Inflammatory macrophage (primary cell): Measurements from ENCODE around the gene MAEA.
"Not testable (repeated sequence)": the region's sequence is repeated elsewhere in the genome, so short reads cannot be mapped to it uniquely, and the experiment has no call there.

Experiments used
- DNase-seq, 2 donors: peaks; one replicate each; pipeline ENCODE4 v3.0.0-alpha.2; 2020 to 2022

The MAEA gene

GRCh38 chr4:1279253-1279652 is 10.4 kb upstream of the MAEA start:
- DNase-seq = no peak

- DNase-seq = no peak
These were observed 6.0 kb upstream of the MAEA start for GRCh38 chr4:1283711-1284110.

GRCh38 chr4:1285151-1285789 is 4.4 kb upstream of the MAEA start:
- no peak for DNase-seq

GRCh38 chr4:1285790-1286553 is 3.7 kb upstream of the MAEA start:
- DNase-seq = peak; percentile 45 to 55

GRCh38 chr4:1288786-1289185 is 905 bp upstream of the MAEA start:
- no peak for DNase-seq

GRCh38 chr4:1290165-1290977 is 680 bp downstream of the MAEA start:
- DNase-seq = peak; percentile 3 to 38

GRCh38 chr4:1291091-1291490 is 1.4 kb downstream of the MAEA start:
- DNase-seq = no peak

GRCh38 chr4:1291996-1292702 is 2.5 kb downstream of the MAEA start:
- DNase-seq = no peak

- not testable (repeated sequence) for DNase-seq
These were observed 3.0 kb downstream of the MAEA start for GRCh38 chr4:1292703-1293011.

GRCh38 chr4:1293531-1293941 is 3.8 kb downstream of the MAEA start:
- no peak for DNase-seq

- no peak for DNase-seq
These were observed 4.3 kb downstream of the MAEA start for GRCh38 chr4:1293991-1294390.

GRCh38 chr4:1294424-1294823 is 4.7 kb downstream of the MAEA start:
- DNase-seq = no peak

- DNase-seq = no peak
These were observed 5.2 kb downstream of the MAEA start for GRCh38 chr4:1294891-1295290.

- no peak for DNase-seq
These were observed 5.8 kb downstream of the MAEA start for GRCh38 chr4:1295405-1296055.

GRCh38 chr4:1296324-1297022 is 6.8 kb downstream of the MAEA start:
- DNase-seq = no peak

GRCh38 chr4:1297023-1297395 is 7.3 kb downstream of the MAEA start:
- no peak for DNase-seq

GRCh38 chr4:1297456-1298325 is 8.0 kb downstream of the MAEA start:
- no peak for DNase-seq

GRCh38 chr4:1298461-1298860 is 8.8 kb downstream of the MAEA start:
- DNase-seq = no peak

- DNase-seq = no peak
These were observed 9.7 kb downstream of the MAEA start for GRCh38 chr4:1299301-1299860.
